ENCODE data around the gene REXO5.

REXO5 gene

GRCh38 chr16:20768818-20769217 lies 37.5 kb upstream of the REXO5 start:
- no peak for TF ChIP-seq FOXP2 (optimal IDR thresholded peaks at IDR 0.05; ENCODE audit: borderline replicate concordance, extremely low read depth, extremely low read length, insufficient read depth)
- TF ChIP-seq POLR2AphosphoS5 (IDR thresholded peaks at IDR 0.05; ENCODE audit: low read depth, low read length): no peak
- no peak for TF ChIP-seq TAF1 (IDR thresholded peaks at IDR 0.05; ENCODE audit: borderline replicate concordance, insufficient read depth, low read length)
- TF ChIP-seq REST (IDR thresholded peaks at IDR 0.05; ENCODE audit: insufficient read depth in 1 of 2, low read depth in 2 of 2, low read length in 2 of 2): no peak
- TF ChIP-seq SIN3A (IDR thresholded peaks at IDR 0.05; ENCODE audit: borderline replicate concordance, insufficient read depth, low read length): no peak

GRCh38 chr16:20773679-20774078 lies 32.6 kb upstream of the REXO5 start:
- TF ChIP-seq TAF1 (IDR thresholded peaks at IDR 0.05; ENCODE audit: borderline replicate concordance, insufficient read depth, low read length) (no peak), SIN3A (IDR thresholded peaks at IDR 0.05; ENCODE audit: borderline replicate concordance, insufficient read depth, low read length) (no peak), REST (IDR thresholded peaks at IDR 0.05; ENCODE audit: insufficient read depth in 1 of 2, low read depth in 2 of 2, low read length in 2 of 2) (no peak), POLR2AphosphoS5 (IDR thresholded peaks at IDR 0.05; ENCODE audit: low read depth, low read length) (no peak), FOXP2 (optimal IDR thresholded peaks at IDR 0.05; ENCODE audit: borderline replicate concordance, extremely low read depth, extremely low read length, insufficient read depth) (no peak)

GRCh38 chr16:20774703-20775362 lies 31.5 kb upstream of the REXO5 start:
- TF ChIP-seq SIN3A (IDR thresholded peaks at IDR 0.05; ENCODE audit: borderline replicate concordance, insufficient read depth, low read length): no peak
- no peak for TF ChIP-seq POLR2AphosphoS5 (IDR thresholded peaks at IDR 0.05; ENCODE audit: low read depth, low read length)
- no peak for TF ChIP-seq REST (IDR thresholded peaks at IDR 0.05; ENCODE audit: insufficient read depth in 1 of 2, low read depth in 2 of 2, low read length in 2 of 2)
- no peak for TF ChIP-seq TAF1 (IDR thresholded peaks at IDR 0.05; ENCODE audit: borderline replicate concordance, insufficient read depth, low read length)
- TF ChIP-seq FOXP2 (optimal IDR thresholded peaks at IDR 0.05; ENCODE audit: borderline replicate concordance, extremely low read depth, extremely low read length, insufficient read depth): no peak

- no peak for TF ChIP-seq POLR2AphosphoS5 (IDR thresholded peaks at IDR 0.05; ENCODE audit: low read depth, low read length)
- no peak for TF ChIP-seq REST (IDR thresholded peaks at IDR 0.05; ENCODE audit: insufficient read depth in 1 of 2, low read depth in 2 of 2, low read length in 2 of 2)
- TF ChIP-seq SIN3A (IDR thresholded peaks at IDR 0.05; ENCODE audit: borderline replicate concordance, insufficient read depth, low read length): no peak
- no peak for TF ChIP-seq FOXP2 (optimal IDR thresholded peaks at IDR 0.05; ENCODE audit: borderline replicate concordance, extremely low read depth, extremely low read length, insufficient read depth)
- no peak for TF ChIP-seq TAF1 (IDR thresholded peaks at IDR 0.05; ENCODE audit: borderline replicate concordance, insufficient read depth, low read length)
Measured at GRCh38 chr16:20781697-20782096, 24.6 kb upstream of the REXO5 start.

Data from PFSK-1 (cell line).